ENCODE measurements around the gene PTPRZ1. TPM values are rescaled to one million over a fixed set of nuclear protein-coding genes. Genes with fewer than 3 reads are reported as not detected.

Gene PTPRZ1
- total RNA-seq, 1 experiment from 2014 or later = not detected

DNA sequence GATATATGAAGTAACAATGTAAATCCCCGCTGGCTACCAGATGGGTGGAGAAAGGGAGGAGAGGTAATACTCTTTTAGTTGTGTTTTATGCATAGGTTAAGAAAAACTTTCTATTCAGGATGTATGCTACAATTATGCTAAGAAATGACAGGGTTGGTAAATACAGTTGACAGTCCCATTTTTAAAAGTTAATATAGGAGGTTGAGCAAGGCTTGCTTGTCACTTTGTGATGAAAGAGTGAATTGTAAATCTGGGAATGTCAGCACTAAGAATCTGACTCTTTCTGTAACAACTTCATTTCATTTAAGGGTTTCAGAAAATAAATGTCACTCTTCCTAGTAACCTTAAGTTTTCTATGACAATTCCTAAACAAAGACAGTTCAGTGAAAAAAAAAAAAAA lies 59.8 kb downstream of the PTPRZ1 start:
- Mint-ChIP-seq H3K36me3 (ENCODE audit: insufficient read depth, unreplicated experiment) (no peaks in the 10 kb centered on the region), H3K27me3 (ENCODE audit: insufficient read depth, unreplicated experiment) (peaks cover 2% of the 10 kb centered on the region), H3K4me1 (ENCODE audit: low read depth, unreplicated experiment) (peaks cover 15% of the 10 kb centered on the region), H3K9me3 (ENCODE audit: unreplicated experiment) (no peaks in the 10 kb centered on the region), H3K4me3 (ENCODE audit: unreplicated experiment) (no peak overlapping the region), H3K27ac (ENCODE audit: unreplicated experiment) (no peak overlapping the region)
- ChIA-PET CTCF (no interaction called here), POLR2A (no interaction called here)
- H3K36me3 ChIP-seq (ENCODE audit: control insufficient read depth, insufficient read depth, low read length) = no peaks in the 10 kb centered on the region
- H3K27me3 ChIP-seq (replicated peaks; ENCODE audit: control insufficient read depth, insufficient read depth, low read length) = no peaks in the 10 kb centered on the region
- TF ChIP-seq, protein P1, sequence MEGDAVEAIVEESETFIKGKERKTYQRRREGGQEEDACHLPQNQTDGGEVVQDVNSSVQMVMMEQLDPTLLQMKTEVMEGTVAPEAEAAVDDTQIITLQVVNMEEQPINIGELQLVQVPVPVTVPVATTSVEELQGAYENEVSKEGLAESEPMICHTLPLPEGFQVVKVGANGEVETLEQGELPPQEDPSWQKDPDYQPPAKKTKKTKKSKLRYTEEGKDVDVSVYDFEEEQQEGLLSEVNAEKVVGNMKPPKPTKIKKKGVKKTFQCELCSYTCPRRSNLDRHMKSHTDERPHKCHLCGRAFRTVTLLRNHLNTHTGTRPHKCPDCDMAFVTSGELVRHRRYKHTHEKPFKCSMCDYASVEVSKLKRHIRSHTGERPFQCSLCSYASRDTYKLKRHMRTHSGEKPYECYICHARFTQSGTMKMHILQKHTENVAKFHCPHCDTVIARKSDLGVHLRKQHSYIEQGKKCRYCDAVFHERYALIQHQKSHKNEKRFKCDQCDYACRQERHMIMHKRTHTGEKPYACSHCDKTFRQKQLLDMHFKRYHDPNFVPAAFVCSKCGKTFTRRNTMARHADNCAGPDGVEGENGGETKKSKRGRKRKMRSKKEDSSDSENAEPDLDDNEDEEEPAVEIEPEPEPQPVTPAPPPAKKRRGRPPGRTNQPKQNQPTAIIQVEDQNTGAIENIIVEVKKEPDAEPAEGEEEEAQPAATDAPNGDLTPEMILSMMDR (IDR thresholded peaks at IDR 0.05; ENCODE audit: insufficient read depth in 1 of 2, low read depth in 1 of 2, low read length in 1 of 2, severe bottlenecking in 1 of 2, unreplicated experiment in 1 of 2) = no peak
- intact Hi-C loops (cut with micrococcal nuclease; ENCODE audit: unreplicated experiment) = no loop called here
- DNase-seq = no peak
- no peaks in the 10 kb centered on the region for H3K9me3 ChIP-seq
- peaks cover 12% of the 10 kb centered on the region for H3K4me1 ChIP-seq
- H3K4me3 ChIP-seq (ENCODE audit: low read depth, low read length) = no peak overlapping the region
- no TSS peak for BruUV-seq (replicated peaks)

DNA sequence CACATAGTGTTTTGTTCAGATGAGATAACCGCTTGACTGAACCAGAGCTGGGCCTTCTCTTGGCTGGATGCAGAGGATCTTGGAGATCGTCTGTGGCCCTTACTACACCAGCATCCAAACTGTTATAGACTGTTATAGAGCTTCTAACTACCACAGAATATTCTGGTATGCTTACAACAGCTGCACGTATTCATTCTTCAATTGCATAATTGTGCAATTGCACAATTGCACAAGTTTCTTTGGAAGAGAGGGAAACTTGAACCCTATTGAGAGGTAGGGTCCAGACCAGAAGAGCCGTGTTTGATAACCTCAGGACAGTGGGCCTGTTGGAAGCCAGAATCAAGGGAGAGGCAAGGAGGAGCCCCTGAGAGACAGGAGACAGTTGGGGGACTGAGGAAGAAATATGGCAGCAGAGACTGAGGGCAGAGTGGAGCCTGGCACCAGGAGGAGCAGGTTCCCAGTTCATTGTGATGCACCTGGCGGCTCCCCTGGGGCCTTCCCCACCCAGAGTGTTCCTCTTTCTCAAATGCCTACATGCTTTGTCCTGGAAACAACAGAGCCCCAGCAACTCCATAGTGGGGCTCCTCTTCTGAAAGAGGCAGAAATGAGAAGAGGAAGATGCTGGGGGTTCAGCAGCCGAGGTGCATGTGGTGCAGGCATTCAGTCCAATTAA lies 64.1 kb downstream of the PTPRZ1 start:
- no peak overlapping the region for H3K4me3 Mint-ChIP-seq (ENCODE audit: unreplicated experiment)
- H3K4me1 Mint-ChIP-seq (ENCODE audit: low read depth, unreplicated experiment) = peaks cover 10% of the 10 kb centered on the region
- peaks cover 12% of the 10 kb centered on the region for H3K4me1 ChIP-seq
- intact Hi-C loops (cut with micrococcal nuclease; ENCODE audit: unreplicated experiment) = no loop called here
- no peaks in the 10 kb centered on the region for H3K27me3 ChIP-seq (replicated peaks; ENCODE audit: control insufficient read depth, insufficient read depth, low read length)
- H3K9me3 Mint-ChIP-seq (ENCODE audit: unreplicated experiment) = no peaks in the 10 kb centered on the region
- ChIA-PET CTCF (no interaction called here), POLR2A (no interaction called here)
- peaks cover 2% of the 10 kb centered on the region for H3K27me3 Mint-ChIP-seq (ENCODE audit: insufficient read depth, unreplicated experiment)
- TF ChIP-seq, protein P1 (IDR thresholded peaks at IDR 0.05; ENCODE audit: insufficient read depth in 1 of 2, low read depth in 1 of 2, low read length in 1 of 2, severe bottlenecking in 1 of 2, unreplicated experiment in 1 of 2) = no peak
- no peak overlapping the region for H3K4me3 ChIP-seq (ENCODE audit: low read depth, low read length)
- no peak for DNase-seq
- no peak overlapping the region for H3K27ac Mint-ChIP-seq (ENCODE audit: unreplicated experiment)
- H3K9me3 ChIP-seq = no peaks in the 10 kb centered on the region
- no TSS peak for BruUV-seq (replicated peaks)
- H3K36me3 Mint-ChIP-seq (ENCODE audit: insufficient read depth, unreplicated experiment) = no peaks in the 10 kb centered on the region
- H3K36me3 ChIP-seq (ENCODE audit: control insufficient read depth, insufficient read depth, low read length) = no peaks in the 10 kb centered on the region

DNA sequence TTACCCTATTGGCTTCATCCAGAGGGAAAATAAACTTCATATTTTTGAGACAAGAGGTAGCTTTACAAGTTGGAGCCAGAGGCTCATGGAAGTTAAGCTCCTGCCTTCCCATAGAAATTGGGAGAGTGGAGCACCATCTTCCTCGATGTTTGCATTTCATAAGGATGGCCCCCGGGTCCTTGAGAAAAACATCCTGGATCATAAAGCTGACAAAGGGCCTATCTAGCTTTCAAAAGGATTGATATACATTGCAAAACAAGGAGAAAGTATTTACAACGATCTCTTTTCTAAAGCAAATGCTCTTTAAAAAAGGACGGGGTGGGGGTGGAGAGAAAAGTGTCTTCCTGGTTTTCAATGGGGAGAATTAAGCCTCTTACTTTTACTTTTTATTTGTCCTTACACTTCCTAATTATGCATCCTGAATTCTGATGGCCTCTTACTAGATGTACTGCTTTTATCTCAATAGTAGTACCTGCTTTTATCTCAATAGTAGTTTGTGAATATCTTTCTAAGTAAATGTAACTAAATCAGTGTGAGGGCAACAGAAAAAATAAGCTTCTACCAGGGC lies 65.6 kb downstream of the PTPRZ1 start:
- Mint-ChIP-seq H3K4me3 (ENCODE audit: unreplicated experiment) (no peak overlapping the region), H3K36me3 (ENCODE audit: insufficient read depth, unreplicated experiment) (no peaks in the 10 kb centered on the region), H3K27me3 (ENCODE audit: insufficient read depth, unreplicated experiment) (no peaks in the 10 kb centered on the region), H3K4me1 (ENCODE audit: low read depth, unreplicated experiment) (peaks cover 10% of the 10 kb centered on the region), H3K27ac (ENCODE audit: unreplicated experiment) (no peak overlapping the region), H3K9me3 (ENCODE audit: unreplicated experiment) (no peaks in the 10 kb centered on the region)
- no TSS peak for BruUV-seq (replicated peaks)
- ChIA-PET POLR2A (no interaction called here), CTCF (interaction anchor here (0.6 kb wide), 1 partner anchor 314 kb away, joined by 3 read pairs; no protein-coding TSS in a partner anchor)
- Histone ChIP-seq H3K4me1 (peaks cover 12% of the 10 kb centered on the region), H3K9me3 (no peaks in the 10 kb centered on the region), H3K4me3 (ENCODE audit: low read depth, low read length) (no peak overlapping the region), H3K27me3 (replicated peaks; ENCODE audit: control insufficient read depth, insufficient read depth, low read length) (no peaks in the 10 kb centered on the region), H3K36me3 (ENCODE audit: control insufficient read depth, insufficient read depth, low read length) (no peaks in the 10 kb centered on the region)
- intact Hi-C loops (cut with micrococcal nuclease; ENCODE audit: unreplicated experiment) = no loop called here
- no peak for DNase-seq
- TF ChIP-seq, protein P1 (IDR thresholded peaks at IDR 0.05; ENCODE audit: insufficient read depth in 1 of 2, low read depth in 1 of 2, low read length in 1 of 2, severe bottlenecking in 1 of 2, unreplicated experiment in 1 of 2) = no peak
